Liver (tissue), 9 donors: ENCODE results near the gene RABIF. TPM values are rescaled to one million over a fixed set of nuclear protein-coding genes. Genes with fewer than 3 reads are reported as not detected.

ENCODE experiments used
- DNase-seq: peaks from one replicate; pipeline ENCODE4 v3.0.0-alpha.2; 2017; ENCODE audit warnings: low spot score
- H3K27ac ChIP-seq, 2 donors: one replicate each; pipeline ENCODE4 v1.7.0; 2013; ENCODE audit warnings: inconsistent platforms in 2 of 2, low read length in 2 of 2, control low read depth in 1 of 2, low read depth in 1 of 2, mild to moderate bottlenecking in 1 of 2
- H3K27me3 ChIP-seq, 4 donors: one replicate each; pipeline versions ENCODE4 v1.6.1 to v1.7.0; 2013; ENCODE audit warnings: low read length in 3 of 4, inconsistent platforms in 1 of 4, mild to moderate bottlenecking in 1 of 4, moderate library complexity in 1 of 4; ENCODE audit not compliant: control insufficient read depth in 4 of 4, insufficient read depth in 4 of 4
- H3K36me3 ChIP-seq, 4 donors: one replicate each; pipeline versions ENCODE4 v1.6.1 to v1.7.0; 2013; ENCODE audit warnings: low read length in 3 of 4, mild to moderate bottlenecking in 3 of 4, low read depth in 1 of 4, moderate library complexity in 1 of 4; ENCODE audit not compliant: control insufficient read depth in 4 of 4, insufficient read depth in 3 of 4
- H3K4me1 ChIP-seq, 4 donors: one replicate each; pipeline versions ENCODE4 v1.6.1 to v1.7.0; 2013; ENCODE audit warnings: low read length in 3 of 4, mild to moderate bottlenecking in 3 of 4, moderate library complexity in 1 of 4; ENCODE audit not compliant: control insufficient read depth in 4 of 4, insufficient read depth in 4 of 4
- H3K4me3 ChIP-seq, 3 donors: one replicate each; pipeline versions ENCODE4 v1.6.1 to v1.7.0; 2013; ENCODE audit warnings: low read length in 3 of 3, control low read depth in 1 of 3, low read depth in 1 of 3, mild to moderate bottlenecking in 1 of 3
- H3K9ac ChIP-seq, 2 donors: one replicate each; pipeline ENCODE4 v1.7.0; 2013; ENCODE audit warnings: low read length in 2 of 2, mild to moderate bottlenecking in 2 of 2, moderate library complexity in 2 of 2, control low read depth in 1 of 2, low read depth in 1 of 2
- H3K9me3 ChIP-seq, 4 donors: one replicate each; pipeline versions ENCODE4 v1.6.1 to v1.7.0; 2013; ENCODE audit warnings: low read length in 3 of 4; ENCODE audit not compliant: control insufficient read depth in 4 of 4
- ATF3 ChIP-seq: IDR thresholded peaks from 2 replicates; pipeline ENCODE4 v1.6.1; 2016; ENCODE audit warnings: antibody characterized with exemption
- CTCF ChIP-seq: fragments of 150-350 bp; IDR thresholded peaks from 2 replicates; pipeline ENCODE4 v1.5.1; 2017; ENCODE audit warnings: improper control_type of control experiment, low read depth, low read length; ENCODE audit not compliant: missing input control
- EGR1 ChIP-seq, 2 donors: IDR thresholded peaks; 2 replicates each; pipeline ENCODE4 v1.6.1; 2016 to 2018; ENCODE audit warnings: antibody characterized with exemption in 2 of 2, low read depth in 2 of 2
- FOXA1 ChIP-seq: IDR thresholded peaks from 2 replicates; pipeline ENCODE4 v1.6.1; 2016; ENCODE audit warnings: antibody characterized with exemption
- FOXA2 ChIP-seq: IDR thresholded peaks from 2 replicates; pipeline ENCODE4 v1.6.1; 2016; ENCODE audit warnings: antibody characterized with exemption
- GABPA ChIP-seq, 2 donors: IDR thresholded peaks in 1 of 2; conservative IDR thresholded peaks in 1 of 2; 2 replicates each; pipeline ENCODE4 v1.6.1; 2016; ENCODE audit warnings: antibody characterized with exemption in 2 of 2, mild to moderate bottlenecking in 1 of 2, moderate library complexity in 1 of 2
- HNF4A ChIP-seq, 2 donors: conservative IDR thresholded peaks; 2 replicates each; pipeline ENCODE4 v1.6.1; 2016; ENCODE audit warnings: antibody characterized with exemption in 2 of 2, mild to moderate bottlenecking in 2 of 2
- HNF4G ChIP-seq: IDR thresholded peaks from 2 replicates; pipeline ENCODE4 v1.6.1; 2016; ENCODE audit warnings: antibody characterized with exemption
- JUND ChIP-seq, 2 donors: IDR thresholded peaks; 2 replicates each; pipeline ENCODE4 v1.6.1; 2016; ENCODE audit warnings: antibody characterized with exemption in 2 of 2
- NR2F2 ChIP-seq: IDR thresholded peaks from 2 replicates; pipeline ENCODE4 v1.6.1; 2016; ENCODE audit warnings: antibody characterized with exemption
- RAD21 ChIP-seq, 2 donors: IDR thresholded peaks; 2 replicates each; pipeline ENCODE4 v1.6.1; 2016; ENCODE audit warnings: antibody characterized with exemption in 2 of 2, mild to moderate bottlenecking in 2 of 2
- RXRA ChIP-seq, 2 donors: IDR thresholded peaks; 2 replicates each; pipeline ENCODE4 v1.6.1; 2017 to 2018; ENCODE audit warnings: antibody characterized with exemption in 2 of 2, mild to moderate bottlenecking in 1 of 2
- SP1 ChIP-seq: IDR thresholded peaks from 2 replicates; pipeline ENCODE4 v1.6.1; 2018; ENCODE audit warnings: antibody characterized with exemption, mild to moderate bottlenecking
- TAF1 ChIP-seq: conservative IDR thresholded peaks from 2 replicates; pipeline ENCODE4 v1.6.1; 2016; ENCODE audit warnings: antibody characterized with exemption, mild to moderate bottlenecking
- YY1 ChIP-seq: IDR thresholded peaks from 2 replicates; pipeline ENCODE4 v1.6.1; 2016; ENCODE audit warnings: antibody characterized with exemption, mild to moderate bottlenecking
- ZBTB33 ChIP-seq: IDR thresholded peaks from 2 replicates; pipeline ENCODE4 v1.6.1; 2016; ENCODE audit warnings: antibody characterized with exemption
- WGBS: extraction: QIAGEN DNeasy Blood & Tissue Kit; methylation state at CpG from one replicate; pipeline ENCODE4 v1.1.7; 2013; 5-methylcytosine and 5-hydroxymethylcytosine counted together
- polyA plus RNA-seq, 2 donors: library from polyadenylated mRNA; stranded (reverse) in 1 of 2; unstranded in 1 of 2; fragments of 200-250 nt in 1 of 2; fragments of >200 nt in 1 of 2; fragmentation: Nextera tagmentation in 1 of 2; extraction: Ambion mirVana in 1 of 2; gene quantifications; one replicate each; pipeline versions ENCODE4 v1.2.1 to v1.2.3, GENCODE V29; 2013 to 2015
- total RNA-seq, 2 donors: library from RNA; depleted of rRNA; stranded (reverse); fragments of >200 nt; gene quantifications; one replicate each; pipeline ENCODE4 v1.2.3, GENCODE V29; 2014
- TF ChIP-seq, protein P1 (sequence below): IDR thresholded peaks from 2 replicates; pipeline ENCODE4 v1.6.1; 2016; ENCODE audit warnings: antibody characterized with exemption
- donor health status: healthy.
- donor health status: healthy.
- donor health status: healthy.
- donor health status: healthy.
- donor health status: healthy.

RABIF gene
- total and polyA plus RNA-seq, 4 donors = 3.6 to 7.5 (median 4.3) TPM

- Histone ChIP-seq H3K4me1 (peaks cover 4 to 13% (median 6%) of the 10 kb centered on the region in 4 donors), H3K27ac (no peak overlapping the region), H3K36me3 (peaks cover 11 to 37% (median 31%) of the 10 kb centered on the region in 4 donors), H3K27me3 (no peaks in the 10 kb centered on the region), H3K9ac (no peak overlapping the region), H3K9me3 (no peaks in the 10 kb centered on the region), H3K4me3 (no peak overlapping the region)
- WGBS = 83% methylated on average over 4 of the region's 4 CpGs
- no peak for TF ChIP-seq HNF4A (conservative IDR thresholded peaks at IDR 0.05)
- TF ChIP-seq HNF4G = no peak
- TF ChIP-seq TAF1 = no peak
- no peak for TF ChIP-seq JUND (IDR thresholded peaks at IDR 0.05)
- no peak for TF ChIP-seq CTCF
- TF ChIP-seq YY1 = no peak
- no peak for TF ChIP-seq ATF3
- no peak for TF ChIP-seq GABPA (IDR thresholded peaks at IDR 0.05 in 1 of 2, conservative IDR thresholded peaks at IDR 0.05 in 1 of 2)
- no peak for TF ChIP-seq FOXA2
- TF ChIP-seq SP1 = no peak
- TF ChIP-seq RAD21 (IDR thresholded peaks at IDR 0.05) = no peak
- TF ChIP-seq EGR1 (IDR thresholded peaks at IDR 0.05; ENCODE audit: low read depth in 2 of 2) = no peak
- no peak for TF ChIP-seq FOXA1
- TF ChIP-seq RXRA (IDR thresholded peaks at IDR 0.05) = no peak
- TF ChIP-seq ZBTB33 = no peak
- no peak for TF ChIP-seq NR2F2
- TF ChIP-seq, protein P1, sequence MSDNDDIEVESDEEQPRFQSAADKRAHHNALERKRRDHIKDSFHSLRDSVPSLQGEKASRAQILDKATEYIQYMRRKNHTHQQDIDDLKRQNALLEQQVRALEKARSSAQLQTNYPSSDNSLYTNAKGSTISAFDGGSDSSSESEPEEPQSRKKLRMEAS = no peak
- DNase-seq = no peak
Observed at GRCh38 chr1:202890392-202890791, 1.4 kb upstream of the RABIF start.

DNA sequence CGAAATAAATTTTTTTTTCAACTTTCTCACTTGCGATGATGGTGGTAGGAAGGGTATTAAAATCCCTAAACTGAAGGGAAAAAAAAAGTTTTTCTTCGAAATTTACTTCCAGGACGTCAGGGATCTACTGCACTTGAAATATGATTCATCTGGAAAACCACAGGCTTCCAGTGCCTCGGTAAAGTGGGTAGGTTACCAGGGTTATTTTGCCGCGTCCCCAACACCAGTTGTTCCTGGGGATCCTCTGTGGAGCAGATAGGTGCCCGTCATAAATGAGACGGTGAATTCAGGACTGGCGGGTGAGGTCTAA, 773 bp downstream of the RABIF start:
- TF ChIP-seq JUND (IDR thresholded peaks at IDR 0.05) (no peak), RAD21 (IDR thresholded peaks at IDR 0.05) (no peak), NR2F2 (no peak), ZBTB33 (no peak), HNF4G (no peak), RXRA (IDR thresholded peaks at IDR 0.05) (no peak), SP1 (no peak), HNF4A (conservative IDR thresholded peaks at IDR 0.05) (no peak), CTCF (no peak), FOXA1 (no peak), ATF3 (no peak)
- TF ChIP-seq, protein P1 = no peak
- peaks cover 2 to 17% (median 14%) of the 10 kb centered on the region in 4 donors for H3K36me3 ChIP-seq
- peak overlapping the region; percentile 91 to 98 (median 93) for H3K4me3 ChIP-seq
- H3K4me1 ChIP-seq = peaks cover 4 to 13% (median 6%) of the 10 kb centered on the region in 4 donors
- no peak for DNase-seq
- H3K9me3 ChIP-seq = no peaks in the 10 kb centered on the region
- H3K9ac ChIP-seq = peak overlapping the region; percentile 40 to 87
- WGBS = 2% methylated on average over 10 of the region's 10 CpGs
- H3K27me3 ChIP-seq = no peaks in the 10 kb centered on the region
- H3K27ac ChIP-seq = peak overlapping the region; percentile 91 to 93
